HG03066 (cell line): ENCODE results near the gene TTC28.

Experiments used
- ATAC-seq: cut with Tn5 transposase; IDR thresholded peaks from one replicate; pipeline ENCODE4 v1.9.1; 2021; ENCODE audit warnings: low read depth; ENCODE audit not compliant: unreplicated experiment

Gene TTC28

GRCh38 chr22:28449041-28449440, 230.6 kb downstream of the TTC28 start:
- ATAC-seq = no peak

- no peak for ATAC-seq
These were observed 231.0 kb downstream of the TTC28 start for GRCh38 chr22:28448625-28449024.

- ATAC-seq = no peak
These were observed 235.0 kb downstream of the TTC28 start for GRCh38 chr22:28444659-28445058.

GRCh38 chr22:28443526-28443876, 236.1 kb downstream of the TTC28 start:
- ATAC-seq = no peak

DNA sequence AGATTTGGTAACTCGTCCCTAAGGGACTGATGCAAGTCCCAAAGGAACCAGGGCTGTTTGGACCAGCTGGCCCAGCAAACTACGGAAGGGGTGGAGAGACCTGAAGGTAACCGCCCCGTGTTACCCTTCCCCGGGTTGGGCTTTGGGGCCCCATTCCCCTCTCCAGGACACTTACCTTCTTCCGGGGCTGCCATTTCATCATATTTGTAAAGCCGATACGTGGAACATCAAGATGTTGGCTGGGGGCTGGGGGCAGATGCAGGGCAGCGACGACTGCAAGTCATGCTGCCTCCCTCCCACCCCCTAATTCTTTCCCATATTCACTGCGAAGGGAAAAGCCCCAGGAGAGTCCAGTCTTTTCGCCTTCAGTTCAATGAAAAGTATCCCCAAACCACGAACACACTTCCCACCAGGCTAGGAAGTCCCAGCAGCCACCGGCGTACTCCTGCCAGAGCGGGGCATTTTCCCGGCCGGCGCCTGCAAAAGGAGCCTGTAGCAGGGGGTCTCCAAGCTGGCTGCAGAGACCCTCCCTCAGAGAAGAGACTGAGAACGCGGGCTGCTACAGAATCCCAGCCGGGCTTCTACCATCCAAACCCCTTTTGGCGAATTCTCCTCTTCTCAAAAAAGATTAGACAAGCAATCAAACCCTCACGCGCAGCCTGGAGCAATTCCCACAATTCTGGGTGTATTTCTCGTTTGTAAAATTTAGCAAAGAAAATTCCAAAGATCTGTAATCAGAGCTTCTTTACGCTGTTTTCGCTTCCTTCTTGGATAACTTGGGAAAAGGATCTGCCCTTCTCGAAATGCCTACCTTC, 236.7 kb downstream of the TTC28 start:
- ATAC-seq = no peak

GRCh38 chr22:28442264-28442710, 237.4 kb downstream of the TTC28 start:
- ATAC-seq = no peak

DNA sequence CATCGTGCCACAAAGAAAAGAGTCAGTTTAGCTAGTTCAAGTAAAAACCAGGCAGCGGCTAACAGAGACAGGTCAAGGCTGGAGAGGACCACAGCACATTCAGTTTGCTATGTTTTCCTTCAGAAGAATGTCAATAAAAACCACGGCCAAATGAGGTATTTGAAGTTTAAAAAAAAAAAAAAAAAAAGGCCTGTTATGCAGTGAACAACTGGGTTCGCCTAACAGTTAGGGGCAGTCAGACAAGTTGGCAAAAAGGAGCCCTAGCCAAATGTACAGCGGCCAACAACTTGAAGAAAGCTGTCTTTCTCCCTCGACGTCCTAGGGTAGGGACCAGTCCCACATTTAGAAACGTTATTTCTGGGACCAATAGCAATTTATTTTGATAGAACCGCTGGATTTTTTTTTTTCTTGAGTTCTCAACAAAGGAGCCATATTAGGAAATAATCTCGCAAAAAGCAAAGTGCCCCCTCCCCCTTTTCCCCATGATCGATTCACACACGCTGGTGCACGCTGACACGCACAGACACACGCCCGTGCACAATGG, 237.8 kb downstream of the TTC28 start:
- no peak for ATAC-seq

- no peak for ATAC-seq
These were observed 238.8 kb downstream of the TTC28 start for GRCh38 chr22:28440592-28441390.

DNA sequence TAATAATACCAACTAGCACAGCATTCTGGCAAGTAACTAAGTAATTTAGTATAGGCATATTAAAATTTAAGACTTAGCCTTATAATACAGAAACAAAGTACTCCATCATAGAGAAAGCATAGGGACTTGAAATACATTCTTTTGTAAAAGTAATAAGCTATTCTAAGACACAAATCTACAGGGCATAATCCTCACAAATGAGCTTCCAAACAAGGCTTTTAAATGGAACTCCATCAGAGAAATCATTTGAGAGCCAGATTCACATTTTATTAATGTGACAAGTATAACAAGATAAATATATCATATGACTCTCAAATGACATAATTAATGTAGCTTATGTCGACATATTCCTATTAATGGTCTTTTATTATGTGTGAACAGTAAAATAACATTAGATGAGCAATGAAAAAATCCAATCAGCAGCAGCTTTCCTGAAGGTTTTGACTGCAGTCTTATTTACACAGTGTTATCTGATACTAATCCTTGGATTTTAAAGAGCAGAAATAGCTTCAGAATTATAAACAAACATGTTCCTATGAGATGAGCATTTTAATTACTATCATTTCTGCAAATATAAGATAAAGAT, 241.4 kb downstream of the TTC28 start:
- no peak for ATAC-seq

GRCh38 chr22:28435982-28436381, 243.7 kb downstream of the TTC28 start:
- no peak for ATAC-seq

- ATAC-seq = no peak
These were observed 244.4 kb downstream of the TTC28 start for GRCh38 chr22:28435140-28435768.

DNA sequence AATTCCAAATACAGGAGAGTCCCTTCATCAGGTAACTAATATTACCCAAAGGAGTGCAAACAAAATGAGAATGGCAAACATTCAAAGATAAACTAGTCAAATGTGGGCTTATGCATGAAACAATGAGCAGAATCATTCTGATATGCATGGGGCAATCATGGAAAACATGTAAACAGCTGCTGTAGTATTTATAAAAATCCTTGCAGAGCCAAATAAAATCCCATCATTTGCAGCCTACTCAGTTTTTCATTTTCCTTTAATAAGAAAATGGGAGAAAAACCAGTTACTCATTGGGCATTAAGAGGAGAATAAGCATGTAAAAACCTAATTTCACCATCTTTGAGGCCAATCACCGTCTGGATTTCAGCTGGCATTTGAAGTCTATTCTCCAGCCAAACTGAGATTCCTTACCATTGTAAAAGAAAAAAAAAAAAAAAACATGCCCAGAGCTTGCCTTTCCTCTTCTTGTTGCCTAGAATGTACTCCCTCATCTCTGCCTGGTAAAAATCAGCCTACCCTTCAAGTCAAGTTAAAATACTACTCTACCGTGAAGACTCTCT, 249.1 kb downstream of the TTC28 start:
- ATAC-seq = no peak

- no peak for ATAC-seq
These were observed 249.9 kb downstream of the TTC28 start for GRCh38 chr22:28429711-28430110.

DNA sequence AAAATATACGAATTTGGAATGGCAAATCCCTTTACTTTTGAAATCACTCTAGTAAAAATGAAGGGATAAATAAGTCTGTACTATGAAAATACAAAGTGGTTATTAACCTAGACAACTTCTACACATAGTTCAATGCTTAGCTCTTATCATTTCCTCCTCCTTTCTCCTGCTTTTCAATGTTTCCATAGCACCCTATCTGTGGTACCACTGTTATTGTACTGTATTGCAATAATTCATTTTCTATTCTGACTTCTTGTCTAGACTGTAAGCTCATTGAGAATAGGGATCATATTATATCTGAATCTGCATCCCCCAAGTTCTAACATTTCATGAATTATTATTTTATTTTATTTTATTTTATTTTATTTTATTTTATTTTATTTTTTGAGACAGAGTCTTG, 251.4 kb downstream of the TTC28 start:
- no peak for ATAC-seq

DNA sequence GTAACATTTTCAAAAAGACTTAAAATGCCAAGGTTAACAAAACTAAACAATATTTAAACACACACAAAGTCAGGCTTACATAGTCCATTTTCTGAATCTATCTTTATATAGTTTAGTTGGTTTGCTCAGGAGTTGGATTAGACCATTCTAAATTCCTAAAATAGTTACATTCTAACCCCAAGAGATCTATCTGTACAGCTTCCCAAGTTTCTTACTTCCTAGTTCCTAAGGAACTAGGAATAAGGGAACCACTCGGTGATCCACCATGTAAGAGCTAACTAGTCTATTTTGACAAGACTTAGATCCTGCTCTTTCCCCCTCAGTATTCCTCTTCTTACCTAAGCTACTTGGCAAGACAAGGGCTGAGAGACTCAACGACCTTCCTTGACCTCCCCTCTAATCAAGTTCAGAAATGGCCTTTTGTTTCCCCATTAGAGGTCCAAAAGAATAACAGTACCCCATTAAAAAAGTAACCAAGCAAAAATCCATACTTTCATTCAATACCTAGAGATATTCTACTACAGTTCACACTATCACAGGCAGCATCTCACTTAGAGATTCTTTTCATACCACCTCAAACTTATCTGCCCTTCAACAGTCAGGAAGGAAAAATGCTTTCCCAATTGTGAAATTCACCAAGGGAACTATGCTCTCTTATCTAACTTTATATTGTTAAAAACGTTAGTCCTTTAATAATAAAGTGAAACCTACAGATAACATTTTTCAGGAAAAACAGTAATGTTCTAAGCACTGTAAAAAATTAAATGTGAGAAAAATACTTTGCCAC, 253.1 kb downstream of the TTC28 start:
- ATAC-seq = no peak

- no peak for ATAC-seq
These were observed 254.4 kb downstream of the TTC28 start for GRCh38 chr22:28425211-28425610.

- no peak for ATAC-seq
These were observed 255.1 kb downstream of the TTC28 start for GRCh38 chr22:28424427-28425080.

GRCh38 chr22:28419919-28420318, 259.7 kb downstream of the TTC28 start:
- no peak for ATAC-seq

- ATAC-seq = no peak
These were observed 261.6 kb downstream of the TTC28 start for GRCh38 chr22:28418008-28418407.
